NCI-H2196 (cell line): ENCODE measurements around the gene ATXN7L1.

Experiments
- DNase-seq: peaks from one replicate; lab custom pipeline; 2025; ENCODE audit not compliant: unreplicated experiment; lab: John Stamatoyannopoulos, UW

ATXN7L1 gene

GRCh38 chr7:105589356-105590077 is 286.9 kb downstream of the ATXN7L1 start:
- peak; percentile 89 for DNase-seq

GRCh38 chr7:105587909-105588635 is 288.3 kb downstream of the ATXN7L1 start:
- DNase-seq, result no peak

GRCh38 chr7:105585850-105586500 is 290.4 kb downstream of the ATXN7L1 start:
- DNase-seq, result no peak

GRCh38 chr7:105584165-105584564 is 292.2 kb downstream of the ATXN7L1 start:
- no peak for DNase-seq

GRCh38 chr7:105583061-105583460 is 293.3 kb downstream of the ATXN7L1 start:
- DNase-seq, result no peak

- peak; percentile 93 for DNase-seq
Measured at GRCh38 chr7:105581066-105581811, 295.2 kb downstream of the ATXN7L1 start, which contains the start of gene EFCAB10. Gene EFCAB10, minus strand, starts transcription at chr7:105581493. Its CDS starts 30 bp downstream, at chr7:105581463.

GRCh38 chr7:105580022-105580740 is 296.2 kb downstream of the ATXN7L1 start:
- DNase-seq, result no peak

GRCh38 chr7:105578496-105578895 is 297.9 kb downstream of the ATXN7L1 start:
- DNase-seq, result no peak

GRCh38 chr7:105577251-105577650 is 299.1 kb downstream of the ATXN7L1 start:
- no peak for DNase-seq

- DNase-seq, result no peak
Measured at GRCh38 chr7:105571891-105572290, 304.5 kb downstream of the ATXN7L1 start.

- no peak for DNase-seq
Measured at GRCh38 chr7:105567821-105568220, 308.6 kb downstream of the ATXN7L1 start.

GRCh38 chr7:105567024-105567423 is 309.4 kb downstream of the ATXN7L1 start:
- DNase-seq, result no peak

- no peak for DNase-seq
Measured at GRCh38 chr7:105565190-105565589, 311.2 kb downstream of the ATXN7L1 start.

GRCh38 chr7:105559926-105560325 is 316.5 kb downstream of the ATXN7L1 start:
- DNase-seq, result no peak
